H1 (cell line): ENCODE results near the gene SH3GL1. TPM values are rescaled to one million over a fixed set of nuclear protein-coding genes. Genes with fewer than 3 reads are reported as not detected.

Experiments
- ATF2 ChIP-seq: IDR thresholded peaks from 2 replicates; pipeline ENCODE4 v1.6.1; 2012; ENCODE audit warnings: low read length, inconsistent platforms
- CEBPB ChIP-seq: IDR thresholded peaks from 2 replicates; pipeline ENCODE4 v1.6.1; 2012; ENCODE audit warnings: low read depth, low read length
- CTCF ChIP-seq, 3 experiments: IDR thresholded peaks; 1 replicate in 2 of 3; 2 replicates in 1 of 3; pipeline versions ENCODE4 v1.5.1 to v1.6.1; 2011; ENCODE audit warnings: low read length in 3 of 3, mild to moderate bottlenecking in 3 of 3, inconsistent platforms in 2 of 3, low read depth in 1 of 3, moderate library complexity in 1 of 3; ENCODE audit not compliant: insufficient read depth in 1 of 3; ENCODE audit errors: control extremely low read depth in 1 of 3
- EZH2 ChIP-seq: fragments of 200-600 bp; sonication (generic); IDR thresholded peaks from 2 replicates; pipeline ENCODE4 v1.7.1; 2012; ENCODE audit warnings: low read depth, mild to moderate bottlenecking, moderate library complexity, low read length, inconsistent platforms; ENCODE audit not compliant: severe bottlenecking
- USF2 ChIP-seq: IDR thresholded peaks from 2 replicates; pipeline ENCODE4 v1.6.1; 2011; ENCODE audit warnings: low read length, improper control_type of control experiment
- polyA plus RNA-seq, 7 experiments: library from polyadenylated mRNA; depleted of rRNA in 3 of 7; stranded (reverse) in 5 of 7; unstranded in 2 of 7; fragments of >200 nt in 5 of 7; fragments of 200-250 nt in 2 of 7; gene quantifications; 1 replicate in 5 of 7; 2 replicates in 1 of 7; 4 replicates in 1 of 7; pipeline versions ENCODE4 v1.2.1 to v1.2.3, GENCODE V29; 2011 to 2013; ENCODE audit warnings: missing spikeins in 2 of 7, mixed read lengths in 2 of 7
- total RNA-seq: library from RNA; stranded (reverse); fragmentation: NEBNext Ultra II Directional; extraction: Animal tissue kit (Norgen Biotek cat#: 25700); gene quantifications from 2 replicates; pipeline ENCODE4 v1.2.1, GENCODE V29; 2021

Gene SH3GL1
- total and polyA plus RNA-seq, 2 of the 8 experiments (the other 6 are each of a cell fraction or from before 2014, with no cell fraction given), result 81.5 to 102 TPM

- peak; percentile 64 for TF ChIP-seq ATF2
- no peak for TF ChIP-seq CTCF (IDR thresholded peaks at IDR 0.05; ENCODE audit: control extremely low read depth in 1 of 3, insufficient read depth in 1 of 3, low read depth in 1 of 3, low read length in 3 of 3)
- TF ChIP-seq USF2, result no peak
- no peak for TF ChIP-seq EZH2
- no peak for TF ChIP-seq CEBPB
These were observed 9.0 kb upstream of the SH3GL1 start (continued) for GRCh38 chr19:4409123-4409933.
